Mesendoderm (in vitro differentiated cells): ENCODE measurements around the gene ACSF3.

Experiments
- DNase-seq: peaks from one replicate; pipeline ENCODE4 v3.0.0; 2013
- H2AK5ac ChIP-seq: 2 replicates; pipeline ENCODE4 v1.6.1; 2013; ENCODE audit warnings: low read length, inconsistent platforms
- H2BK120ac ChIP-seq: 2 replicates; pipeline ENCODE4 v1.6.1; 2013; ENCODE audit warnings: low read depth, mild to moderate bottlenecking, low read length, moderate library complexity, mixed read lengths
- H2BK15ac ChIP-seq: replicated peaks from 2 replicates; pipeline ENCODE4 v1.6.1; 2013; ENCODE audit warnings: low read depth, mild to moderate bottlenecking, moderate library complexity
- H2BK5ac ChIP-seq: 2 replicates; pipeline ENCODE4 v1.6.1; 2013; ENCODE audit warnings: low read length, inconsistent platforms
- H3K18ac ChIP-seq: 2 replicates; pipeline ENCODE4 v1.6.1; 2013; ENCODE audit warnings: mild to moderate bottlenecking, low read length, mixed read lengths
- H3K23ac ChIP-seq: one replicate; pipeline ENCODE4 v1.6.1; 2013; ENCODE audit warnings: low read length
- H3K27ac ChIP-seq: 2 replicates; pipeline ENCODE4 v1.5.1; 2013; ENCODE audit warnings: low read depth, mild to moderate bottlenecking, inconsistent platforms, low read length, moderate library complexity
- H3K27me3 ChIP-seq: 2 replicates; pipeline ENCODE4 v1.6.1; 2013; ENCODE audit warnings: low read length, control low read depth, mild to moderate bottlenecking, inconsistent platforms; ENCODE audit not compliant: insufficient read depth, poor library complexity
- H3K36me3 ChIP-seq: 2 replicates; pipeline ENCODE4 v1.6.1; 2013; ENCODE audit warnings: low read length, inconsistent platforms; ENCODE audit not compliant: control insufficient read depth, insufficient read depth
- H3K4ac ChIP-seq: one replicate; pipeline ENCODE4 v1.6.1; 2013; ENCODE audit warnings: low read depth, mild to moderate bottlenecking, low read length, moderate library complexity
- H3K4me1 ChIP-seq: 2 replicates; pipeline ENCODE4 v1.6.1; 2013; ENCODE audit warnings: low read depth, low read length, inconsistent platforms; ENCODE audit not compliant: control insufficient read depth
- H3K4me2 ChIP-seq: 2 replicates; pipeline ENCODE4 v1.6.1; 2013; ENCODE audit warnings: low read length
- H3K4me3 ChIP-seq: 2 replicates; pipeline ENCODE4 v1.5.1; 2013; ENCODE audit warnings: mild to moderate bottlenecking, low read length
- H3K56ac ChIP-seq: one replicate; pipeline ENCODE4 v1.6.1; 2013; ENCODE audit warnings: low read length
- H3K79me1 ChIP-seq: 2 replicates; pipeline ENCODE4 v1.6.1; 2013; ENCODE audit warnings: low read length, inconsistent platforms
- H3K79me2 ChIP-seq: 2 replicates; pipeline ENCODE4 v1.6.1; 2013; ENCODE audit warnings: mild to moderate bottlenecking, low read length; ENCODE audit not compliant: control insufficient read depth, insufficient read depth
- H3K9ac ChIP-seq: 2 replicates; pipeline ENCODE4 v1.6.1; 2013; ENCODE audit warnings: low read length, inconsistent platforms
- H4K5ac ChIP-seq: one replicate; pipeline ENCODE4 v1.6.1; 2013; ENCODE audit warnings: low read length
- H4K8ac ChIP-seq: one replicate; pipeline ENCODE4 v1.6.1; 2013; ENCODE audit warnings: low read depth, mild to moderate bottlenecking, control low read depth, low read length, moderate library complexity
- WGBS: extraction: QIAGEN DNeasy Blood & Tissue Kit; methylation state at CpG from one replicate; pipeline ENCODE4 v1.1.7; 2013; ENCODE audit warnings: low lambda C conversion rate, missing lambda C conversion rate; ENCODE audit not compliant: insufficient coverage; ENCODE audit errors: extremely low coverage; 5-methylcytosine and 5-hydroxymethylcytosine counted together

Gene ACSF3

DNA sequence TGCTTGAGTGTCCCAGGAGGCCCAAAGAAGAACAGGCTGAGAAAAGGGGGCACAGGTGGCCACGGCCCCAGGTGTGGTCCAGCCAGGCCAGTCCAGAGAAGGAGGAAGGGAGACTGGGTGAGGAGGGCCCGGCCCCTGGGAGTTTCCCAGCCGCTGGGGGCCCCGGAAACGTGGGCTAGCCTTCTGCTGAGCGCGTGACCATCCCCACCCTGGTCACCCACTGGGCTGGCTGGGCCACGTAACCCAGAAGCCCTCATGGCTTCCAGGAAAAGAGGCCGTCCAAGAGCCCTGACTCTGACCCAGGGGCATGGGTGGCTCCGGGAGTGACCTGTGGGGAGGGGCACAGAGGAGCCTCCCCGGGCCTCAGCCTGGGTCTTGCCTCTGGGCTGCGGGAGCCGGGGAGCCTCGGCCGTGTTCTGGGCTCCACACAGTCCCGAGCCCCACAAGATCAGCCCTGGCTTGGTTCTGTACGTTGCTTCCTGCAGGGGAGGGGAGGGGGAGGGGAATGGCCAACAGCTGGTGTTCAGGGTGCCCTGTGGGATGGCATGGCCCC lies 29.8 kb upstream of the ACSF3 start:
- no peaks in the 10 kb centered on the region for H3K36me3 ChIP-seq
- H3K79me2 ChIP-seq = no peaks in the 10 kb centered on the region
- no peak overlapping the region for H4K8ac ChIP-seq
- no peak overlapping the region for H4K5ac ChIP-seq
- H2AK5ac ChIP-seq = no peak overlapping the region
- no peak overlapping the region for H3K4me3 ChIP-seq
- H3K9ac ChIP-seq = no peak overlapping the region
- no peak overlapping the region for H3K18ac ChIP-seq
- H3K23ac ChIP-seq = no peak overlapping the region
- no peaks in the 10 kb centered on the region for H3K4me1 ChIP-seq
- no peak for DNase-seq
- no peaks in the 10 kb centered on the region for H3K27me3 ChIP-seq
- H3K4ac ChIP-seq = no peak overlapping the region
- no peak overlapping the region for H2BK15ac ChIP-seq
- no peak overlapping the region for H3K4me2 ChIP-seq
- H3K56ac ChIP-seq = no peak overlapping the region
- no peak overlapping the region for H2BK120ac ChIP-seq
- no CpG with 5 or more reads among the region's 17 CpGs for WGBS
- H2BK5ac ChIP-seq = no peak overlapping the region
- no peak overlapping the region for H3K27ac ChIP-seq
- H3K79me1 ChIP-seq = no peaks in the 10 kb centered on the region

DNA sequence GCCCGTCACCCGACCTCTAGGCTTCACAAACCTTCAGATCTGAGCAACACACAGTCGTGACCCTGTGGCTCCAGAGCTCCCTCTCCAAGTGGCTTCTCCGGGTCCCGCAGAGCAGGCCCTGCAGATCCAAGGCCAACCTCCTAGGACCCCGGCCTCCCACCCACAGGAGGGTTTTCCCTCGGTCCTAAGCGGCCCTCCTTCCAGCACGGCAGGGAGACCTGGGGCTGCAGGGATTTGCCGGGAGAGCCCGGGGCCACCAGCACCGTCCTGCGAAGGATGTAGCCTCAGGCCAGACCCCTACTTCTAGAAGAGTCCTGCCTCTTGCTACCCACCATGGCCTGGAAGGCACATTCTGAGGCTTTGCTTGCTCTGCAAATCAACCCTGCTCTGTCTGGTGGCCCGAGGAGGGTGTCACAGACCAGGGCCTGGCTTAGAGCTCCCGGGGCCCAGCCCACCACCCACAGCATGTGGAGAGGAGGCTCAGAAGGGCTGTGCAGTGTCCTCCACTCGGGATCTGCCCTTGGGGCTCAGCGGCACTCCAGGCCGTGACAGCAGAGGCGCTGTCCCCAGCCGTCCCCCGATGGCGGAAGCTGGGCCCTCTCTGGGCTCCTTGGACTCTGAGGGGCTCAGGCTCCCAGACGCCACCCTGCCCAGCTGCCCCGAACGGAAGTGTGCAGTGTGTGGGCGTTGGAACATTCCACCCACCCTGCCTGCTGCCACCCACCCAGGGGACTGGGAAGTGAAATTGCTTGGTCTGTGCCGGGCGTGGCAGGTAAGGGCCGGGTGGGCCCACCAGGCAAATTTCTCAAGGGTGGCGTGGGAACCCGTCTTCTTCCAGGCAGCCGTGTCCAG lies 28.8 kb upstream of the ACSF3 start:
- Histone ChIP-seq H3K4me3 (no peak overlapping the region), H3K4ac (no peak overlapping the region), H3K9ac (no peak overlapping the region), H3K4me1 (no peaks in the 10 kb centered on the region), H2BK5ac (no peak overlapping the region), H3K4me2 (no peak overlapping the region), H3K23ac (no peak overlapping the region), H2BK15ac (no peak overlapping the region), H3K79me1 (no peaks in the 10 kb centered on the region), H2AK5ac (no peak overlapping the region), H4K5ac (no peak overlapping the region), H3K27me3 (no peaks in the 10 kb centered on the region), H3K18ac (no peak overlapping the region), H3K79me2 (no peaks in the 10 kb centered on the region), H3K27ac (no peak overlapping the region), H2BK120ac (no peak overlapping the region), H3K56ac (no peak overlapping the region), H3K36me3 (no peaks in the 10 kb centered on the region), H4K8ac (no peak overlapping the region)
- WGBS = no CpG with 5 or more reads among the region's 32 CpGs
- no peak for DNase-seq

DNA sequence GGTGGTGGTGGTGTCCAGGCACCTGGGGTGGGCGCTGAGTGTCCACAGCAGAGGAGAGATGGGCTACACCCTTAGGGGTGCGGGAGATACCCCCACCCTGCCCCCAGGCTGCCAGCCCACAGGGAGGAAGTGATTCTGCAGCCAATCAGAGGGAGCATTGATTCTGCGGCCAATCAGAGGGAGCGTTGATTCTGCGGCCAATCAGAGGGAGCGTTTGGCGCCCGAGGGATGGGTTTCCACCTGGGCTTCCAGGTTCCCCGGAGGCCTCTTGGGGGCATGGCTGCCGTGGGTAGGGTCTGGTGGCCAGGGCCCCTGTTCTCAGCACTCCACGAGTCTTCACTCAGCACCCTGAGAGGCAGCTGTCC lies 28.2 kb upstream of the ACSF3 start:
- no peak overlapping the region for H3K23ac ChIP-seq
- H2BK120ac ChIP-seq = no peak overlapping the region
- no peak overlapping the region for H4K8ac ChIP-seq
- H3K79me2 ChIP-seq = no peaks in the 10 kb centered on the region
- H2BK5ac ChIP-seq = no peak overlapping the region
- no peak overlapping the region for H2BK15ac ChIP-seq
- DNase-seq = no peak
- no peak overlapping the region for H3K4me2 ChIP-seq
- H3K79me1 ChIP-seq = no peaks in the 10 kb centered on the region
- H4K5ac ChIP-seq = no peak overlapping the region
- no peaks in the 10 kb centered on the region for H3K27me3 ChIP-seq
- H3K27ac ChIP-seq = no peak overlapping the region
- no peak overlapping the region for H3K9ac ChIP-seq
- H3K4me3 ChIP-seq = no peak overlapping the region
- H3K4me1 ChIP-seq = no peaks in the 10 kb centered on the region
- WGBS = no CpG with 5 or more reads among the region's 11 CpGs
- H3K36me3 ChIP-seq = no peaks in the 10 kb centered on the region
- no peak overlapping the region for H3K18ac ChIP-seq
- H3K4ac ChIP-seq = no peak overlapping the region
- no peak overlapping the region for H3K56ac ChIP-seq
- no peak overlapping the region for H2AK5ac ChIP-seq

DNA sequence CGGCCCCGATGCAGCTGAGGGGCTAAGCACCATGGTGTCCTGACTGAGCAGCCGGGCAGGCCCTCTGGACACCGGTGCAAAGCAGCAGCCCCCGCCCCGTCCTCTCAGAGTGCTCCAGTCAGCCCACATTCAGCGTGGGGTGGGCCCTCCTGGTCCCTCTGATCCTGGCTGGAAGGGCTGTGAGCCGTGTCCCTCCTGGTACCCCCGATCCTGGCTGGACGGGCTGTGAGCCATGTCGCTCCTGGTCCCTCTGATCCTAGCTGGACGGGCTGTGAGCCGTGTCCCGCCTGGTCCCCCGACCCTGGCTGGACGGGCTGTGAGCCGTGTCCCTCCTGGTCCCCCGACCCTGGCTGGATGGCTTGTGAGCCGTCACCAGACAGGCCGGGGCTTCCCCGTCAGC lies 26.9 kb upstream of the ACSF3 start:
- WGBS = no CpG with 5 or more reads among the region's 21 CpGs
- DNase-seq = no peak

DNA sequence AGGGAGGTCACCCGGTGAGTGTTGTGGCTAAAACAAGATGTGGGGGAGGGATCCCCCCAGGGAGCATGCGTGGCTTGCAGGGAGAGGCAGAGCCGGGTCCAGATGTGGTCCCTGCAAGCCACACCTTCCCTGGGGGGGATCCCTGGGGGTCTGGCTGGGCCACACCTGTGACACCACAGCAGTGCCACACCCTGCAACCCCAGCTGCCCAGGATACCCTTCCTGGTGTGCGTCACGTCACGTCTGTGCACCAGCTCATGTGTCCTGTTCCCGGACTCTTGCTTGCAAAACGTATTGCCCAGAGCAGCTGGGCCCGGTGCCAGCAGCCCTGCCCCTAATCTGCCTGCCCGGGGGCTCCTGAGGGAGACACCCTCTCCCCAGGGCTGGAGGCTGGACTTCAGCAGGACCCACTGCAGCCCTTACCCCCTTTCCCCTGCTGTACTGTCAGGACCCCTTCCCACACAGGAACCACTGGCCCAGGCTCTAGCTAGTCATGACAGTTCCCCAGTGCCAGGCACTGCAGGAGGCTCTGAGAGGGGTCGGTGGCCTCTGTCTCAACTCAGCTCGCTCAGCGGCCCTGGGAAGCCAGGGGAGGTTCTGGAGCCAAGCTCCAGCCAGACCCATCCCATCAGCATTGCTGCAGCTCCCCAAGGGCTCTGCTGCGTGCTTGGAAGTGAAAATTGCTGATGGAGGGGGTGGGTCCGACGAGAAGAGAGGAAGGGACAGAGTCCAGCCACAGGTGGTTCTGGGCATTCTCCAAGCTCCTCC lies 25.8 kb upstream of the ACSF3 start:
- Histone ChIP-seq H2BK5ac (no peak overlapping the region), H3K9ac (no peak overlapping the region), H2BK15ac (no peak overlapping the region), H3K79me1 (no peaks in the 10 kb centered on the region), H3K4me3 (no peak overlapping the region), H3K4me2 (no peak overlapping the region), H3K4ac (no peak overlapping the region), H3K36me3 (no peaks in the 10 kb centered on the region), H3K18ac (no peak overlapping the region), H3K4me1 (no peaks in the 10 kb centered on the region), H2BK120ac (no peak overlapping the region), H2AK5ac (no peak overlapping the region), H3K79me2 (no peaks in the 10 kb centered on the region), H3K56ac (no peak overlapping the region), H3K27me3 (no peaks in the 10 kb centered on the region), H3K23ac (no peak overlapping the region), H4K8ac (no peak overlapping the region), H4K5ac (no peak overlapping the region), H3K27ac (no peak overlapping the region)
- no CpG with 5 or more reads among the region's 16 CpGs for WGBS
- no peak for DNase-seq

More for the DNA sequence above, 26.9 kb upstream of the ACSF3 start:
- no peaks in the 10 kb centered on the region for H3K27me3 ChIP-seq
- no peak overlapping the region for H3K23ac ChIP-seq
- no peak overlapping the region for H3K56ac ChIP-seq
- no peaks in the 10 kb centered on the region for H3K36me3 ChIP-seq
- H3K27ac ChIP-seq = no peak overlapping the region
- no peaks in the 10 kb centered on the region for H3K4me1 ChIP-seq
- H3K9ac ChIP-seq = no peak overlapping the region
- H3K18ac ChIP-seq = no peak overlapping the region
- no peak overlapping the region for H2BK15ac ChIP-seq
- H4K5ac ChIP-seq = no peak overlapping the region
- no peak overlapping the region for H2BK5ac ChIP-seq
- no peak overlapping the region for H2AK5ac ChIP-seq
- no peak overlapping the region for H2BK120ac ChIP-seq
- no peak overlapping the region for H3K4me3 ChIP-seq
- H3K4ac ChIP-seq = no peak overlapping the region
- H3K79me1 ChIP-seq = no peaks in the 10 kb centered on the region
- H3K4me2 ChIP-seq = no peak overlapping the region
- no peaks in the 10 kb centered on the region for H3K79me2 ChIP-seq
- no peak overlapping the region for H4K8ac ChIP-seq
